ENCODE data around the gene SLC25A13. TPM values are rescaled to one million over a fixed set of nuclear protein-coding genes. Genes with fewer than 3 reads are reported as not detected.

Gene SLC25A13
- total RNA-seq, 1 experiment from 2014 or later: 77.2 TPM

DNA sequence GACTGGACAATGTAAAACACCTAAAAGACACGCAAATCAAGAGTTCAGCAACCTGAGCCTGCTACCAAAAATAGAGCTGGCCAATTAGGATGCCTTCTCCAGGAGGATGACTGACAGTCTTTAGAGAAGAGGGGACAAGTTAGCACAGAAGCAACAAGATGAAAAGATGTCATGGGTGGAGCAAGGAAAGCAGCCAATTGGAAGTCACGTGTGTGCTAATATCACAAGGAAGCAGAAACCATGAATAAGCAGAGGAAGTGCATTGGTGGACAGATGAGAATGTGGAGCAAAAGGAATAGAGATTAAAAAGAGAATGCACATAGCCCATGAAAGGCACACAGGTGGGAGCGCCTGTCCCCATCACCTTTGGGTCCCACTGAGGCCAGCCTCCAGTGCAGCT, 148.1 kb downstream of the SLC25A13 start:
- TF ChIP-seq SP1 (CRISPR knock-in tag; conservative IDR thresholded peaks at IDR 0.05) (no peak), ZNF317 (CRISPR knock-in tag; IDR thresholded peaks at IDR 0.05; ENCODE audit: borderline replicate concordance, low read depth) (no peak), EMX1 (CRISPR knock-in tag; IDR thresholded peaks at IDR 0.05) (no peak), NR2C2 (CRISPR knock-in tag; IDR thresholded peaks at IDR 0.05) (no peak), GTF2I (CRISPR knock-in tag; conservative IDR thresholded peaks at IDR 0.05) (no peak), GRHL2 (CRISPR knock-in tag; IDR thresholded peaks at IDR 0.05; ENCODE audit: insufficient replicate concordance, severe bottlenecking) (no peak), FOXJ3 (CRISPR knock-in tag; IDR thresholded peaks at IDR 0.05; ENCODE audit: borderline replicate concordance) (no peak)
- TF ChIP-seq, protein P1, sequence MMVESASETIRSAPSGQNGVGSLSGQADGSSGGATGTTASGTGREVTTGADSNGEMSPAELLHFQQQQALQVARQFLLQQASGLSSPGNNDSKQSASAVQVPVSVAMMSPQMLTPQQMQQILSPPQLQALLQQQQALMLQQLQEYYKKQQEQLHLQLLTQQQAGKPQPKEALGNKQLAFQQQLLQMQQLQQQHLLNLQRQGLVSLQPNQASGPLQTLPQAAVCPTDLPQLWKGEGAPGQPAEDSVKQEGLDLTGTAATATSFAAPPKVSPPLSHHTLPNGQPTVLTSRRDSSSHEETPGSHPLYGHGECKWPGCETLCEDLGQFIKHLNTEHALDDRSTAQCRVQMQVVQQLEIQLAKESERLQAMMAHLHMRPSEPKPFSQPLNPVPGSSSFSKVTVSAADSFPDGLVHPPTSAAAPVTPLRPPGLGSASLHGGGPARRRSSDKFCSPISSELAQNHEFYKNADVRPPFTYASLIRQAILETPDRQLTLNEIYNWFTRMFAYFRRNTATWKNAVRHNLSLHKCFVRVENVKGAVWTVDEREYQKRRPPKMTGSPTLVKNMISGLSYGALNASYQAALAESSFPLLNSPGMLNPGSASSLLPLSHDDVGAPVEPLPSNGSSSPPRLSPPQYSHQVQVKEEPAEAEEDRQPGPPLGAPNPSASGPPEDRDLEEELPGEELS (CRISPR knock-in tag; IDR thresholded peaks at IDR 0.05): no peak
- TF ChIP-seq, protein P2, sequence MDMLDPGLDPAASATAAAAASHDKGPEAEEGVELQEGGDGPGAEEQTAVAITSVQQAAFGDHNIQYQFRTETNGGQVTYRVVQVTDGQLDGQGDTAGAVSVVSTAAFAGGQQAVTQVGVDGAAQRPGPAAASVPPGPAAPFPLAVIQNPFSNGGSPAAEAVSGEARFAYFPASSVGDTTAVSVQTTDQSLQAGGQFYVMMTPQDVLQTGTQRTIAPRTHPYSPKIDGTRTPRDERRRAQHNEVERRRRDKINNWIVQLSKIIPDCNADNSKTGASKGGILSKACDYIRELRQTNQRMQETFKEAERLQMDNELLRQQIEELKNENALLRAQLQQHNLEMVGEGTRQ (CRISPR knock-in tag; IDR thresholded peaks at IDR 0.05): no peak
- TF ChIP-seq, protein P3, sequence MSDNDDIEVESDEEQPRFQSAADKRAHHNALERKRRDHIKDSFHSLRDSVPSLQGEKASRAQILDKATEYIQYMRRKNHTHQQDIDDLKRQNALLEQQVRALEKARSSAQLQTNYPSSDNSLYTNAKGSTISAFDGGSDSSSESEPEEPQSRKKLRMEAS (CRISPR knock-in tag; IDR thresholded peaks at IDR 0.05): no peak
- ChIA-PET CTCF (no interaction called here), POLR2A (interaction anchor here (0.6 kb wide), 1 partner anchor 60 kb away, joined by 8 read pairs; no protein-coding TSS in a partner anchor)
- Mint-ChIP-seq H3K36me3 (peaks cover 9% of the 10 kb centered on the region), H3K27ac (no peak overlapping the region), H3K27me3 (ENCODE audit: low read depth) (no peaks in the 10 kb centered on the region), H3K4me3 (no peak overlapping the region), H3K4me1 (peaks cover 18% of the 10 kb centered on the region), H3K9me3 (no peaks in the 10 kb centered on the region)
- no peak for ATAC-seq
- DNase-seq (ENCODE audit: low spot score): no peak

DNA sequence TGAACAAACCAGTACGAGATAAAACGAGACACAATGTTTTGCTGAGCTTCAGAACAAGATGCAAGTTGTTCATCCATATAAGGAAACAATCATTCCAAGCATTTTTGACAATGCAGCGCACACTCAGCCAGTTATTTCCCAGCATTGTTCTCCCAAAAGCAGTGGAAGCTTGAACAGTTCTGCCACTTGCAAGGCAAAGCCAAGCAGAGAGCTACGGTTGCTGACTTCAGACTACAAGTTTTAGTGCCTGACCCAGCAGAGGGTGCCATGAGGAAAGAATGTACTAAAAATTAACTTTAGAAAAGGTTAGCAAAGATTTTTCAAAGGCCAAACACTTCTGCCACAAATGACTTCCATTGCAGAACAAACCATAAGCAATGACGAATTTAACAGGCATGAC, 152.5 kb downstream of the SLC25A13 start:
- DNase-seq (ENCODE audit: low spot score) (no peak), ATAC-seq (no peak)
- ChIA-PET CTCF (interaction anchor here (0.9 kb wide), 1 partner anchor 9 kb away, joined by 3 read pairs; no protein-coding TSS in a partner anchor), POLR2A (no interaction called here)
- Mint-ChIP-seq H3K27ac (no peak overlapping the region), H3K9me3 (no peaks in the 10 kb centered on the region), H3K36me3 (peaks cover 7% of the 10 kb centered on the region), H3K27me3 (ENCODE audit: low read depth) (no peaks in the 10 kb centered on the region), H3K4me1 (peaks cover 14% of the 10 kb centered on the region), H3K4me3 (no peak overlapping the region)
- no peak for TF ChIP-seq ZNF263 (CRISPR knock-in tag; IDR thresholded peaks at IDR 0.05; ENCODE audit: low read depth)
- no peak for TF ChIP-seq HMGA2 (CRISPR knock-in tag; IDR thresholded peaks at IDR 0.05)
- no peak for TF ChIP-seq ZNF671 (CRISPR knock-in tag; IDR thresholded peaks at IDR 0.05)
- TF ChIP-seq ZBTB21 (CRISPR knock-in tag; IDR thresholded peaks at IDR 0.05; ENCODE audit: borderline replicate concordance): no peak
- TF ChIP-seq ZNF138 (CRISPR knock-in tag; conservative IDR thresholded peaks at IDR 0.05): no peak
- TF ChIP-seq, protein P4, sequence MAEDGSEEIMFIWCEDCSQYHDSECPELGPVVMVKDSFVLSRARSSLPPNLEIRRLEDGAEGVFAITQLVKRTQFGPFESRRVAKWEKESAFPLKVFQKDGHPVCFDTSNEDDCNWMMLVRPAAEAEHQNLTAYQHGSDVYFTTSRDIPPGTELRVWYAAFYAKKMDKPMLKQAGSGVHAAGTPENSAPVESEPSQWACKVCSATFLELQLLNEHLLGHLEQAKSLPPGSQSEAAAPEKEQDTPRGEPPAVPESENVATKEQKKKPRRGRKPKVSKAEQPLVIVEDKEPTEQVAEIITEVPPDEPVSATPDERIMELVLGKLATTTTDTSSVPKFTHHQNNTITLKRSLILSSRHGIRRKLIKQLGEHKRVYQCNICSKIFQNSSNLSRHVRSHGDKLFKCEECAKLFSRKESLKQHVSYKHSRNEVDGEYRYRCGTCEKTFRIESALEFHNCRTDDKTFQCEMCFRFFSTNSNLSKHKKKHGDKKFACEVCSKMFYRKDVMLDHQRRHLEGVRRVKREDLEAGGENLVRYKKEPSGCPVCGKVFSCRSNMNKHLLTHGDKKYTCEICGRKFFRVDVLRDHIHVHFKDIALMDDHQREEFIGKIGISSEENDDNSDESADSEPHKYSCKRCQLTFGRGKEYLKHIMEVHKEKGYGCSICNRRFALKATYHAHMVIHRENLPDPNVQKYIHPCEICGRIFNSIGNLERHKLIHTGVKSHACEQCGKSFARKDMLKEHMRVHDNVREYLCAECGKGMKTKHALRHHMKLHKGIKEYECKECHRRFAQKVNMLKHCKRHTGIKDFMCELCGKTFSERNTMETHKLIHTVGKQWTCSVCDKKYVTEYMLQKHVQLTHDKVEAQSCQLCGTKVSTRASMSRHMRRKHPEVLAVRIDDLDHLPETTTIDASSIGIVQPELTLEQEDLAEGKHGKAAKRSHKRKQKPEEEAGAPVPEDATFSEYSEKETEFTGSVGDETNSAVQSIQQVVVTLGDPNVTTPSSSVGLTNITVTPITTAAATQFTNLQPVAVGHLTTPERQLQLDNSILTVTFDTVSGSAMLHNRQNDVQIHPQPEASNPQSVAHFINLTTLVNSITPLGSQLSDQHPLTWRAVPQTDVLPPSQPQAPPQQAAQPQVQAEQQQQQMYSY (CRISPR knock-in tag; IDR thresholded peaks at IDR 0.05): no peak
- no peak for TF ChIP-seq ESRRA (CRISPR knock-in tag; IDR thresholded peaks at IDR 0.05; ENCODE audit: borderline replicate concordance)

DNA sequence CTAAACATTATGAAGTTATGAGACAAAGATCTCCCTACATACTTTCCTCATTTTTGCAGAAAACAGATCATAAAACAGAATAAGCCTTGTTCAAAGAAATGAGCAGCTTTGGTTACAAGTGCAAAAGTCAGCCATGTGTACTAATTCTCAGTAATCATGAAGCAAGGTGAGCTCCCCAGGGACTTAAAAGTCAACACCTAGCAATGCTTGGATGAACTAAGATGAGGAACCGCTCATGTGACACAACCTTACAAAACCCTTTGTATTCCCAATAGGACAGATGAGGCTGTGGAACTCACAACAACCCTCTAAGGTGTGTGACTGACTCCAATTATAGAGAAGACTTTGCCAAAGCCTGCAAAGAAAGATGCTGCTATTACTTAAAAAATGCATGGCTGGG, 154.5 kb downstream of the SLC25A13 start:
- POLR2A ChIA-PET: no interaction called here
- H3K9me3 Mint-ChIP-seq: 0 out of 2 replicates have a peak, but pooled peaks cover 2% of the 10 kb centered on the region
- peaks cover 13% of the 10 kb centered on the region for H3K36me3 Mint-ChIP-seq
- TF ChIP-seq GABPB1 (CRISPR knock-in tag; IDR thresholded peaks at IDR 0.05) (no peak), ZNF423 (CRISPR knock-in tag; IDR thresholded peaks at IDR 0.05) (no peak), ZNF138 (CRISPR knock-in tag; conservative IDR thresholded peaks at IDR 0.05) (no peak), ESRRA (CRISPR knock-in tag; IDR thresholded peaks at IDR 0.05; ENCODE audit: borderline replicate concordance) (no peak)
- TF ChIP-seq, protein P5, sequence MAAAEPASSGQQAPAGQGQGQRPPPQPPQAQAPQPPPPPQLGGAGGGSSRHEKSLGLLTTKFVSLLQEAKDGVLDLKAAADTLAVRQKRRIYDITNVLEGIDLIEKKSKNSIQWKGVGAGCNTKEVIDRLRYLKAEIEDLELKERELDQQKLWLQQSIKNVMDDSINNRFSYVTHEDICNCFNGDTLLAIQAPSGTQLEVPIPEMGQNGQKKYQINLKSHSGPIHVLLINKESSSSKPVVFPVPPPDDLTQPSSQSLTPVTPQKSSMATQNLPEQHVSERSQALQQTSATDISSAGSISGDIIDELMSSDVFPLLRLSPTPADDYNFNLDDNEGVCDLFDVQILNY (CRISPR knock-in tag; IDR thresholded peaks at IDR 0.05): no peak
- TF ChIP-seq, protein P6, sequence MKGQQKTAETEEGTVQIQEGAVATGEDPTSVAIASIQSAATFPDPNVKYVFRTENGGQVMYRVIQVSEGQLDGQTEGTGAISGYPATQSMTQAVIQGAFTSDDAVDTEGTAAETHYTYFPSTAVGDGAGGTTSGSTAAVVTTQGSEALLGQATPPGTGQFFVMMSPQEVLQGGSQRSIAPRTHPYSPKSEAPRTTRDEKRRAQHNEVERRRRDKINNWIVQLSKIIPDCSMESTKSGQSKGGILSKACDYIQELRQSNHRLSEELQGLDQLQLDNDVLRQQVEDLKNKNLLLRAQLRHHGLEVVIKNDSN (CRISPR knock-in tag; IDR thresholded peaks at IDR 0.05): no peak
- TF ChIP-seq, protein P7, sequence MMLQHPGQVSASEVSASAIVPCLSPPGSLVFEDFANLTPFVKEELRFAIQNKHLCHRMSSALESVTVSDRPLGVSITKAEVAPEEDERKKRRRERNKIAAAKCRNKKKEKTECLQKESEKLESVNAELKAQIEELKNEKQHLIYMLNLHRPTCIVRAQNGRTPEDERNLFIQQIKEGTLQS (CRISPR knock-in tag; conservative IDR thresholded peaks at IDR 0.05): no peak
- TF ChIP-seq, protein P8, sequence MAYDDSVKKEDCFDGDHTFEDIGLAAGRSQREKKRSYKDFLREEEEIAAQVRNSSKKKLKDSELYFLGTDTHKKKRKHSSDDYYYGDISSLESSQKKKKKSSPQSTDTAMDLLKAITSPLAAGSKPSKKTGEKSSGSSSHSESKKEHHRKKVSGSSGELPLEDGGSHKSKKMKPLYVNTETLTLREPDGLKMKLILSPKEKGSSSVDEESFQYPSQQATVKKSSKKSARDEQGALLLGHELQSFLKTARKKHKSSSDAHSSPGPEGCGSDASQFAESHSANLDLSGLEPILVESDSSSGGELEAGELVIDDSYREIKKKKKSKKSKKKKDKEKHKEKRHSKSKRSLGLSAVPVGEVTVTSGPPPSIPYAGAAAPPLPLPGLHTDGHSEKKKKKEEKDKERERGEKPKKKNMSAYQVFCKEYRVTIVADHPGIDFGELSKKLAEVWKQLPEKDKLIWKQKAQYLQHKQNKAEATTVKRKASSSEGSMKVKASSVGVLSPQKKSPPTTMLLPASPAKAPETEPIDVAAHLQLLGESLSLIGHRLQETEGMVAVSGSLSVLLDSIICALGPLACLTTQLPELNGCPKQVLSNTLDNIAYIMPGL (CRISPR knock-in tag; IDR thresholded peaks at IDR 0.05): no peak

More for the DNA sequence above, 154.5 kb downstream of the SLC25A13 start:
- Mint-ChIP-seq H3K4me3 (no peak overlapping the region), H3K27me3 (ENCODE audit: low read depth) (no peaks in the 10 kb centered on the region), H3K27ac (no peak overlapping the region), H3K4me1 (peaks cover 9% of the 10 kb centered on the region; the same call in 1 of the 2 replicates)
- CTCF ChIA-PET: no interaction called here
- DNase-seq (ENCODE audit: low spot score) (no peak), ATAC-seq (no peak)
